SK-N-SH (cell line): Measurements from ENCODE around the gene FCHSD2. TPM values are rescaled to one million over a fixed set of nuclear protein-coding genes. Genes with fewer than 3 reads are reported as not detected.

Experiments used
- CTCF ChIA-PET: fragments of 300-600, 350-600 bp; formaldehyde crosslinking; extraction: SDS; loops from one replicate; lab custom pipeline; 2021; lab: Yijun Ruan, JAX
- POLR2A ChIA-PET: fragments of 350-600 bp; sonication (Branson Sonifier 250); formaldehyde crosslinking; extraction: SDS; loops from one replicate; lab custom pipeline; 2020; ENCODE audit warnings: antibody characterized with exemption, inconsistent platforms; lab: Yijun Ruan, JAX
- DNase-seq: peaks from one replicate; pipeline ENCODE4 v3.0.0; 2012
- H2AFZ ChIP-seq: fragments of 200-600 bp; sonication (generic); 2 replicates; pipeline ENCODE4 v1.8.1; 2016; ENCODE audit warnings: antibody characterized with exemption, mild to moderate bottlenecking, low read depth
- H3F3A ChIP-seq: fragments of 200-600 bp; sonication (generic); replicated peaks from 2 replicates; pipeline ENCODE3; 2016; ENCODE audit warnings: antibody characterized with exemption, mild to moderate bottlenecking; ENCODE audit not compliant: insufficient read depth
- H3K27ac ChIP-seq, 2 experiments: fragments of 200-500 bp in 1 of 2; fragments of 200-600 bp in 1 of 2; sonication (Bioruptor generic) in 1 of 2; sonication (generic), shearing (Covaris generic) in 1 of 2; 2 replicates each; pipeline versions ENCODE4 v1.5.1 to v1.6.1; 2014 to 2016; ENCODE audit warnings: low read depth in 2 of 2, inconsistent platforms in 1 of 2, low read length in 1 of 2, mild to moderate bottlenecking in 1 of 2, mixed read lengths in 1 of 2
- H3K27me3 ChIP-seq: fragments of 200-600 bp; sonication (generic), shearing (Covaris generic); 2 replicates; pipeline ENCODE4 v1.6.1; 2016; ENCODE audit warnings: mixed run types; ENCODE audit not compliant: insufficient read depth
- H3K36me3 ChIP-seq, 2 experiments: fragments of 200-500 bp in 1 of 2; fragments of 200-600 bp in 1 of 2; sonication (Bioruptor generic) in 1 of 2; sonication (generic) in 1 of 2; replicated peaks in 1 of 2; 2 replicates each; pipeline versions ENCODE3 to v1.5.1; 2014 to 2016; ENCODE audit warnings: low read length in 1 of 2, mild to moderate bottlenecking in 1 of 2; ENCODE audit not compliant: insufficient read depth in 2 of 2, control insufficient read depth in 1 of 2
- H3K4me1 ChIP-seq, 2 experiments: fragments of 200-500 bp in 1 of 2; fragments of 200-600 bp in 1 of 2; sonication (Bioruptor generic) in 1 of 2; sonication (generic), shearing (Covaris generic) in 1 of 2; 2 replicates each; pipeline versions ENCODE4 v1.5.1 to v1.6.1; 2014 to 2016; ENCODE audit warnings: low read depth in 1 of 2, low read length in 1 of 2, mixed run types in 1 of 2; ENCODE audit not compliant: insufficient read depth in 2 of 2, control insufficient read depth in 1 of 2
- H3K4me2 ChIP-seq: fragments of 200-600 bp; sonication (generic), shearing (Covaris generic); 2 replicates; pipeline ENCODE4 v1.6.1; 2017; ENCODE audit warnings: mixed run types
- H3K4me3 ChIP-seq, 2 experiments: fragments of 200-500 bp in 1 of 2; fragments of 200-600 bp in 1 of 2; sonication (Bioruptor generic) in 1 of 2; sonication (generic), shearing (Covaris generic) in 1 of 2; 2 replicates each; pipeline versions ENCODE4 v1.5.1 to v1.8.1; 2014 to 2016; ENCODE audit warnings: low read depth in 2 of 2, inconsistent platforms in 1 of 2, low read length in 1 of 2, mild to moderate bottlenecking in 1 of 2, mixed read lengths in 1 of 2, moderate library complexity in 1 of 2
- H3K79me2 ChIP-seq: fragments of 200-600 bp; sonication (generic); 2 replicates; pipeline ENCODE4 v1.8.1; 2017; ENCODE audit warnings: mild to moderate bottlenecking; ENCODE audit not compliant: insufficient read depth
- H3K9ac ChIP-seq: fragments of 200-600 bp; sonication (generic); 2 replicates; pipeline ENCODE4 v1.6.1; 2017; ENCODE audit warnings: mixed run types
- H3K9me2 ChIP-seq: fragments of 200-600 bp; sonication (generic); 2 replicates; pipeline ENCODE4 v1.6.1; 2017; ENCODE audit warnings: mixed run types
- H3K9me3 ChIP-seq: fragments of 200-600 bp; sonication (generic); 2 replicates; pipeline ENCODE4 v1.6.1; 2017; ENCODE audit warnings: mixed run types, mild to moderate bottlenecking, moderate library complexity
- H4K20me1 ChIP-seq: fragments of 200-600 bp; sonication (generic); 2 replicates; pipeline ENCODE4 v1.6.1; 2017; ENCODE audit warnings: mild to moderate bottlenecking, mixed run types; ENCODE audit not compliant: insufficient read depth
- CHD2 ChIP-seq: fragments of 150-350 bp; IDR thresholded peaks from 2 replicates; pipeline ENCODE4 v1.6.1; 2018; ENCODE audit warnings: low read length; ENCODE audit not compliant: partially characterized antibody
- ELF1 ChIP-seq: IDR thresholded peaks from 2 replicates; pipeline ENCODE4 v1.4.0; 2012
- FOXM1 ChIP-seq: IDR thresholded peaks from 2 replicates; pipeline ENCODE4 v1.4.0; 2012; ENCODE audit warnings: low read depth, mild to moderate bottlenecking
- IRF3 ChIP-seq: fragments of 150-350 bp; IDR thresholded peaks from 2 replicates; pipeline ENCODE4 v1.6.1; 2016; ENCODE audit warnings: mild to moderate bottlenecking, low read depth, low read length
- JUND ChIP-seq: IDR thresholded peaks from 2 replicates; pipeline ENCODE4 v1.4.0; 2012
- MEF2A ChIP-seq: IDR thresholded peaks from 2 replicates; pipeline ENCODE4 v1.4.0; 2012; ENCODE audit warnings: low read depth, borderline replicate concordance
- MXI1 ChIP-seq: IDR thresholded peaks from 2 replicates; pipeline ENCODE4 v1.6.1; 2012; ENCODE audit warnings: mild to moderate bottlenecking, low read depth, low read length, improper control_type of control experiment
- NFIC ChIP-seq: IDR thresholded peaks from 2 replicates; pipeline ENCODE4 v1.4.0; 2012; ENCODE audit warnings: borderline replicate concordance
- PBX3 ChIP-seq: IDR thresholded peaks from 2 replicates; pipeline ENCODE4; 2012
- RAD21 ChIP-seq: IDR thresholded peaks from 2 replicates; pipeline ENCODE4 v1.6.1; 2012; ENCODE audit warnings: mild to moderate bottlenecking, low read length
- REST ChIP-seq: IDR thresholded peaks from 2 replicates; pipeline ENCODE4 v1.6.1; 2012; ENCODE audit warnings: mild to moderate bottlenecking, low read depth, low read length, moderate library complexity
- RFX5 ChIP-seq: IDR thresholded peaks from 2 replicates; pipeline ENCODE4 v1.6.1; 2012; ENCODE audit warnings: mild to moderate bottlenecking, improper control_type of control experiment, low read length
- RXRA ChIP-seq: IDR thresholded peaks from 2 replicates; pipeline ENCODE4 v1.4.0; 2012; ENCODE audit warnings: low read depth, mild to moderate bottlenecking, borderline replicate concordance
- SIN3A ChIP-seq: IDR thresholded peaks from 2 replicates; pipeline ENCODE4 v1.6.1; 2012; ENCODE audit warnings: low read depth, mild to moderate bottlenecking, low read length, moderate library complexity, borderline replicate concordance
- TAF1 ChIP-seq: IDR thresholded peaks from 2 replicates; pipeline ENCODE4 v1.6.1; 2012; ENCODE audit warnings: low read depth, mild to moderate bottlenecking, low read length, moderate library complexity, borderline replicate concordance
- TCF12 ChIP-seq: IDR thresholded peaks from 2 replicates; pipeline ENCODE4 v1.4.0; 2012
- USF1 ChIP-seq: IDR thresholded peaks from 2 replicates; pipeline ENCODE4 v1.4.0; 2012; ENCODE audit warnings: low read depth, borderline replicate concordance
- USF2 ChIP-seq: fragments of 150-350 bp; IDR thresholded peaks from 2 replicates; pipeline ENCODE4 v1.6.1; 2017; ENCODE audit warnings: antibody characterized with exemption, low read length, low read depth, borderline replicate concordance
- YY1 ChIP-seq: IDR thresholded peaks from 2 replicates; pipeline ENCODE4 v1.4.0; 2012; ENCODE audit warnings: low read depth, mild to moderate bottlenecking
- ZBTB33 ChIP-seq: IDR thresholded peaks from 2 replicates; pipeline ENCODE4 v1.4.0; 2012; ENCODE audit warnings: low read depth, borderline replicate concordance
- WGBS: methylation state at CpG from one replicate; pipeline ENCODE4 v1.1.6; 2017; ENCODE audit warnings: low lambda C conversion rate; 5-methylcytosine and 5-hydroxymethylcytosine counted together
- polyA plus RNA-seq, 3 experiments: library from polyadenylated mRNA; depleted of rRNA; stranded (reverse); fragments of >200 nt; gene quantifications; 2 replicates each; pipeline ENCODE4 v1.2.3, GENCODE V29; 2012

Gene FCHSD2
- polyA plus RNA-seq, 1 of the 3 experiments (the other 2 are of a cell fraction), result 10.4 TPM

GRCh38 chr11:73154178-73154577 lies 12.1 kb upstream of the FCHSD2 start (continued):
- TF ChIP-seq ZBTB33, result no peak
- TF ChIP-seq USF2, result no peak

GRCh38 chr11:73152861-73153483 lies 10.9 kb upstream of the FCHSD2 start:
- Histone ChIP-seq H3K79me2 (no peaks in the 10 kb centered on the region), H2AFZ (no peak overlapping the region), H3K27ac (no peak overlapping the region), H3K36me3 (no peaks in the 10 kb centered on the region), H3K9me2 (no peaks in the 10 kb centered on the region), H3K27me3 (no peaks in the 10 kb centered on the region), H4K20me1 (no peaks in the 10 kb centered on the region), H3K9ac (no peak overlapping the region), H3K4me2 (no peak overlapping the region), H3K4me1 (peaks cover 8 to 15% of the 10 kb centered on the region in 2 experiments; a peak in 2 of 4 replicates), H3K9me3 (no peaks in the 10 kb centered on the region), H3K4me3 (no peak overlapping the region), H3F3A (no peaks in the 10 kb centered on the region)
- WGBS, result 67% methylated on average over 6 of the region's 6 CpGs
- POLR2A ChIA-PET, result no interaction called here
- no peak for DNase-seq
- CTCF ChIA-PET, result interaction anchor here (0.9 to 1.1 kb wide), 3 partner anchors 9 to 25 kb away, joined by 3 to 4 read pairs (median 3); partner anchors contain the start of gene FCHSD2
- TF ChIP-seq REST (no peak), USF1 (no peak), NFIC (no peak), CHD2 (no peak), JUND (no peak), YY1 (no peak), PBX3 (no peak), TCF12 (no peak), IRF3 (no peak), SIN3A (no peak), RXRA (no peak), MXI1 (no peak), FOXM1 (no peak), RFX5 (no peak), ZBTB33 (no peak), MEF2A (no peak), ELF1 (no peak), TAF1 (no peak), RAD21 (no peak)
